Raji (cell line): ENCODE results near the gene CDHR1.

Source experiments
- POLR2A ChIP-seq: IDR thresholded peaks from 2 replicates; pipeline ENCODE4 v1.6.1; 2011; ENCODE audit warnings: low read depth, low read length, control low read depth; ENCODE audit not compliant: insufficient read depth

CDHR1 gene

GRCh38 chr10:84263716-84264115 is 69.4 kb downstream of the CDHR1 start:
- TF ChIP-seq POLR2A: no peak

DNA sequence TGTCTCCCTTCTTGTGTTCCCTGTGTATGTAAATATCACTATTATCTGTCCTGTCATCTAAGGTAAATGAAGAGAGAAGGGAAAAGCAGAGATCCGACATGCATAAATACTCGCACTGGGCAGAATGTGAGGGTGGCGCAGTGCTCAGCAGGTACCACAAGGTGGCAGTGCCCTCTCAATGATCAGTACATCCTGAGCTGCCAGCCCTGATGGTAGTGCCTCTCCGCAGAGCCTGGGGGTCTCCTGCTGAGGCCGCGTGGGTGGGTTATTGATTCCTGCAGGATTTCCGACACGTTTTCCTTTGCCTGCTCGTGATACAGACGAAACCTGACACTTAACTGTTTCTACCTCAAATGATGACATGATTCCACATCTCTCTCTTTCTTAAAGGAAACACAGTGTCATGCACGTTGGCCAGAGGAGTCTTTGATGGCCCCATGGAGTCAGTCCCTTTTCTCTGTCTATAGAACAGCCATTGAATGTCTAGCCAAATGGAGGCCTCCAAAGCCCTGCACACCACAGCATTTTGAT is 70.3 kb downstream of the CDHR1 start:
- TF ChIP-seq POLR2A: no peak

- no peak for TF ChIP-seq POLR2A
Measured at GRCh38 chr10:84265418-84265817, 71.1 kb downstream of the CDHR1 start.

DNA sequence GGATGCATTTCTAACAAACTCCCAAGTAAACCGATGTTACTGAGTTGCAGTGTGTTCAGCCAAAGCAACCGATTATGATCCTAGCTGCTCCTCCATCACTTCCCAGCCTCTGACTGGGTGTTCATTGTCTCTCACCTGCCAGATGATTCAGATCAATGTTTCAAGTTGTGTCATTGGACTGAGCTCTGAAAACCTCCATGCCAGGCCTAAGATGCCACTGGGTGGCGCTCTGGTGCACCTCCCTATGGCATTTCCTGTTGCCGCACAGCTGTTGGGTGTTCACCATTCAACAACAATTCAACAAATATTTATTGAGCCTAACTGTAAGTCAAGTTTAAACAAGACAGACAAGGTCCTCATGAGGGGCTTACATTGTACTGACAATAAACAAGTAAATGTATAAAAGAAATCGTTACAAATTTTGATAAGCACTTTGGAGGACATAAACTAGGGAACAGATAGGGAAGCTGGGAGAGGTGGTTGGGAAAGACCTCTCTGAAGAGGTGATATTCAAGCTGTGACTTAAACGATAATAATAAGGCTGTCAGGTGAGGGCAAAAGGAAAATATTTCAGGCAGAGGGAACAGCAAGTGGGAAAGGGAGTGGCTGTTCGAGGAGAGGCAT is 73.3 kb downstream of the CDHR1 start:
- no peak for TF ChIP-seq POLR2A

DNA sequence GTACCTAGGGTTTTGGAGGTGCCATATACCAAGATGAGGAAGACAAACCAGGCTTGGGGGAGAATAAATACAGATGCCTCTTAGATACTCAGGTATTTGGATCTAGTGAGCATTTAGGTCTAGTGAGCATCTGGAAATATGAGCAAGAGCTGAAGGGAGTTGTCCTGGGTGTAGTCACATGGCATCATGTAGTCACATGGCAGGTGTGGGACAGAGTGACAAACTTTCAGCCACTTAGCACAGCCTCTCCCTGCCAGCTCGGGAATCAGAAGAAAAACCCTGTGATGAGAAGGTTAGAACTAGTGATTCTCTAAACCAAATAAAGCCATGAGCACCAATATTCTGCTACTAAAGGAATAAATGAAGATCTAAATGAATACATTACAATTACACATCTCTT is 74.8 kb downstream of the CDHR1 start:
- no peak for TF ChIP-seq POLR2A
